IMR-90 (cell line): ENCODE data around the gene GALNT6. TPM values are rescaled to one million over a fixed set of nuclear protein-coding genes. Genes with fewer than 3 reads are reported as not detected.

Source experiments
- ATAC-seq: fragments of 200-7000 bp; cut with Tn5 transposase; 2 replicates; pipeline ENCODE4 v1.9.1; 2020; ENCODE audit warnings: low read depth, mild to moderate bottlenecking, moderate library complexity
- BruUV-seq: library from RNA; stranded (reverse); fragments of 400-500 nt; replicated peaks from 2 replicates; lab custom pipeline; 2021; lab: Mats Ljungman, UMichigan
- CTCF ChIA-PET: fragments of 300-600 bp; formaldehyde crosslinking; extraction: SDS; loops from one replicate; lab custom pipeline; 2021; ENCODE audit warnings: antibody characterized with exemption; lab: Yijun Ruan, JAX
- POLR2A ChIA-PET: fragments of 300-600 bp; sonication (Branson Sonifier 250); formaldehyde crosslinking; loops from one replicate; lab custom pipeline; 2022; ENCODE audit warnings: antibody characterized with exemption; ENCODE audit not compliant: unreplicated experiment; lab: Charles Lee
- DNase-seq: peaks from one replicate; pipeline ENCODE4 v3.0.0; 2013
- H2AFZ ChIP-seq: replicated peaks from 2 replicates; pipeline ENCODE3; 2013; ENCODE audit warnings: low read length, mild to moderate bottlenecking; ENCODE audit not compliant: poor library complexity
- H2AK5ac ChIP-seq: 2 replicates; pipeline ENCODE4 v1.6.1; 2013; ENCODE audit warnings: low read depth, low read length, inconsistent platforms
- H2AK9ac ChIP-seq: replicated peaks from 2 replicates; pipeline ENCODE3; 2013; ENCODE audit warnings: mild to moderate bottlenecking, low read depth, low read length, moderate library complexity; ENCODE audit not compliant: poor library complexity
- H2BK120ac ChIP-seq: 2 replicates; pipeline ENCODE4 v1.6.1; 2013; ENCODE audit warnings: low read depth, low read length, inconsistent platforms
- H2BK15ac ChIP-seq: 3 replicates; pipeline ENCODE4 v1.6.1; 2013; ENCODE audit warnings: low read depth, low read length, inconsistent platforms
- H2BK20ac ChIP-seq: 2 replicates; pipeline ENCODE4 v1.6.1; 2013; ENCODE audit warnings: low read depth, mild to moderate bottlenecking, inconsistent platforms, low read length, moderate library complexity
- H2BK5ac ChIP-seq: 2 replicates; pipeline ENCODE4 v1.6.1; 2013; ENCODE audit warnings: mild to moderate bottlenecking, low read depth, low read length, inconsistent platforms; ENCODE audit not compliant: poor library complexity, severe bottlenecking
- H3K14ac ChIP-seq: replicated peaks from 2 replicates; pipeline ENCODE4 v1.6.1; 2013; ENCODE audit warnings: low read depth, low read length, inconsistent platforms
- H3K18ac ChIP-seq: 2 replicates; pipeline ENCODE4 v1.6.1; 2013; ENCODE audit warnings: low read depth, low read length, control low read depth
- H3K23ac ChIP-seq: 2 replicates; pipeline ENCODE4 v1.6.1; 2013; ENCODE audit warnings: low read depth, low read length, inconsistent platforms
- H3K27ac ChIP-seq: 2 replicates; pipeline ENCODE4 v1.5.1; 2013; ENCODE audit warnings: mild to moderate bottlenecking, control low read depth, low read length; ENCODE audit not compliant: insufficient read depth
- H3K27me3 ChIP-seq: 2 replicates; pipeline ENCODE4 v1.6.1; 2013; ENCODE audit warnings: low read length; ENCODE audit not compliant: control insufficient read depth, insufficient read depth
- H3K36me3 ChIP-seq: 2 replicates; pipeline ENCODE4 v1.6.1; 2013; ENCODE audit warnings: low read length, mixed read lengths; ENCODE audit not compliant: control insufficient read depth, insufficient read depth
- H3K4ac ChIP-seq: 2 replicates; pipeline ENCODE4 v1.6.1; 2013; ENCODE audit warnings: low read depth, low read length, inconsistent platforms
- H3K4me1 ChIP-seq: 2 replicates; pipeline ENCODE4 v1.6.1; 2013; ENCODE audit warnings: low read length, mixed read lengths; ENCODE audit not compliant: control insufficient read depth, insufficient read depth
- H3K4me2 ChIP-seq: 2 replicates; pipeline ENCODE4 v1.6.1; 2013; ENCODE audit warnings: low read depth, mild to moderate bottlenecking, control low read depth, low read length, moderate library complexity
- H3K4me3 ChIP-seq: 2 replicates; pipeline ENCODE4 v1.5.1; 2013; ENCODE audit warnings: low read depth, mild to moderate bottlenecking, control low read depth, low read length, moderate library complexity; ENCODE audit not compliant: insufficient read depth
- H3K56ac ChIP-seq: 2 replicates; pipeline ENCODE4 v1.6.1; 2013; ENCODE audit warnings: low read length, inconsistent platforms; ENCODE audit not compliant: insufficient read depth; ENCODE audit errors: extremely low read depth
- H3K79me1 ChIP-seq, 2 experiments: 2 replicates each; pipeline ENCODE4 v1.6.1; 2013; ENCODE audit warnings: low read length in 2 of 2, inconsistent platforms in 1 of 2, low read depth in 1 of 2
- H3K9ac ChIP-seq: 2 replicates; pipeline ENCODE4 v1.6.1; 2013; ENCODE audit warnings: low read depth, low read length, control low read depth
- H3K9me1 ChIP-seq: 2 replicates; pipeline ENCODE4 v1.6.1; 2013; ENCODE audit warnings: low read length, inconsistent platforms; ENCODE audit not compliant: insufficient read depth
- H3K9me3 ChIP-seq: 2 replicates; pipeline ENCODE4 v1.6.1; 2013; ENCODE audit warnings: low read length; ENCODE audit not compliant: control insufficient read depth, insufficient read depth
- H4K20me1 ChIP-seq: 2 replicates; pipeline ENCODE4 v1.6.1; 2013; ENCODE audit warnings: low read length, inconsistent platforms; ENCODE audit not compliant: insufficient read depth
- H4K5ac ChIP-seq: 2 replicates; pipeline ENCODE4 v1.6.1; 2013; ENCODE audit warnings: mild to moderate bottlenecking, low read depth, low read length, control low read depth
- H4K8ac ChIP-seq, 2 experiments: 2 replicates each; pipeline ENCODE4 v1.6.1; 2013; ENCODE audit warnings: low read depth in 2 of 2, low read length in 2 of 2, control low read depth in 1 of 2, inconsistent platforms in 1 of 2
- H4K91ac ChIP-seq: 2 replicates; pipeline ENCODE4 v1.6.1; 2013; ENCODE audit warnings: low read depth, low read length, inconsistent platforms; ENCODE audit not compliant: insufficient read depth
- CTCF ChIP-seq: conservative IDR thresholded peaks from 2 replicates; pipeline ENCODE4 v1.5.1; 2012; ENCODE audit warnings: mild to moderate bottlenecking, low read depth, low read length, improper control_type of control experiment
- MAZ ChIP-seq: IDR thresholded peaks from 2 replicates; pipeline ENCODE4 v1.6.1; 2012; ENCODE audit warnings: low read depth, mild to moderate bottlenecking, low read length, improper control_type of control experiment, moderate library complexity, borderline replicate concordance
- WGBS, 2 experiments: methylation state at CpG; one replicate each; pipeline versions ENCODE4 v1.1.5 to v1.1.7; 2013; ENCODE audit warnings: missing lambda C conversion rate in 2 of 2; ENCODE audit not compliant: insufficient read length in 1 of 2; ENCODE audit errors: extremely low coverage in 2 of 2; 5-methylcytosine and 5-hydroxymethylcytosine counted together
- dilution Hi-C: fragments of 300-500 bp; cut with HindIII; formaldehyde crosslinking; loops from one replicate; pipeline ENCODE4 v1.14.3; 2018; ENCODE audit warnings: low sequenced_read_pairs; ENCODE audit not compliant: unreplicated experiment
- in situ Hi-C: fragments of 300-500 bp; cut with MboI; formaldehyde crosslinking; loops from 3 replicates; pipeline ENCODE4 v1.14.3; 2019; ENCODE audit warnings: low sequenced_read_pairs, inconsistent platforms, mixed read lengths
- intact Hi-C: fragments of 100-400 bp; cut with micrococcal nuclease; formaldehyde crosslinking; loops from 2 replicates; pipeline ENCODE4 v1.10.0; 2022
- polyA plus RNA-seq, 3 experiments: library from polyadenylated mRNA; depleted of rRNA; stranded (reverse); fragments of >200 nt; gene quantifications; 2 replicates each; pipeline ENCODE4 v1.2.3, GENCODE V29; 2012; ENCODE audit warnings: low replicate concordance in 1 of 3
- total RNA-seq: library from RNA; depleted of rRNA; stranded (reverse); fragments of >200 nt; gene quantifications from 2 replicates; pipeline ENCODE4 v1.2.3, GENCODE V29; 2012

The GALNT6 gene
- total and polyA plus RNA-seq, 2 of the 4 experiments (the other 2 are of a cell fraction): 17.1 to 23.7 TPM

- 93% methylated on average over 9 of the region's 10 CpGs; no CpG with 5 or more reads in 1 of the 2 experiments for WGBS, 2 experiments
- H3K4ac ChIP-seq: no peak overlapping the region
- in situ Hi-C loops: loop anchor here (25.0 kb wide), 1 partner anchor 853 kb away; the partner anchor contains the start of gene DIP2B
Measured at GRCh38 chr12:51365276-51365675, 25.9 kb downstream of the GALNT6 start.

More at GRCh38 chr12:51365276-51365675, 25.9 kb downstream of the GALNT6 start:
- Histone ChIP-seq H3K14ac (no peak overlapping the region), H2BK20ac (no peak overlapping the region), H3K4me3 (no peak overlapping the region), H3K9me3 (no peaks in the 10 kb centered on the region), H3K9ac (no peak overlapping the region), H3K18ac (no peak overlapping the region), H4K91ac (no peak overlapping the region), H3K79me1 (peaks cover 0 to 8% of the 10 kb centered on the region in 2 experiments; a peak in 1 of 4 replicates), H4K20me1 (no peaks in the 10 kb centered on the region), H2AFZ (no peak overlapping the region), H3K4me1 (peaks cover 2% of the 10 kb centered on the region), H2BK120ac (no peak overlapping the region), H3K4me2 (no peak overlapping the region), H3K27me3 (peaks cover 3% of the 10 kb centered on the region; the same call in 1 of the 2 replicates), H3K56ac (no peak overlapping the region), H2BK15ac (no peak overlapping the region), H2BK5ac (no peak overlapping the region), H3K9me1 (peaks cover 16% of the 10 kb centered on the region; the same call in 1 of the 2 replicates), H4K8ac (no peak overlapping the region), H2AK5ac (no peak overlapping the region), H3K36me3 (no peaks in the 10 kb centered on the region), H2AK9ac (no peak overlapping the region), H4K5ac (no peak overlapping the region), H3K23ac (no peak overlapping the region), H3K27ac (no peak overlapping the region)
- no peak for ATAC-seq
- no TSS peak for BruUV-seq
- TF ChIP-seq MAZ (no peak), CTCF (no peak)
- POLR2A ChIA-PET: interaction anchor here (0.5 kb wide), 1 partner anchor 282 kb away, joined by 3 read pairs; the partner anchor contains the start of gene CSRNP2
- dilution Hi-C loops: no loop called here
- DNase-seq: no peak
- CTCF ChIA-PET: no interaction called here
- intact Hi-C loops: no loop called here
